G401.6 (cell line): Measurements from ENCODE around the gene EXOC3L4.

Source experiments
- FAIRE-seq: peaks from 2 replicates; lab custom pipeline; 2012; peaks lifted over from hg19 to GRCh38; lab: Jason Lieb, UNC

EXOC3L4 gene

GRCh38 chr14:103091041-103091882 is 3.3 kb upstream of the EXOC3L4 start:
- FAIRE-seq: no peak

GRCh38 chr14:103091883-103092222 is 2.7 kb upstream of the EXOC3L4 start:
- FAIRE-seq: no peak

GRCh38 chr14:103093856-103094405 is 594 bp upstream of the EXOC3L4 start:
- FAIRE-seq: no peak

- no peak for FAIRE-seq
These were observed 769 bp downstream of the EXOC3L4 start for GRCh38 chr14:103095210-103095778.

- FAIRE-seq: no peak
These were observed 1.9 kb downstream of the EXOC3L4 start for GRCh38 chr14:103096387-103096786.

- FAIRE-seq: no peak
These were observed 2.9 kb downstream of the EXOC3L4 start for GRCh38 chr14:103097244-103097993.

- FAIRE-seq: no peak
These were observed 3.8 kb downstream of the EXOC3L4 start for GRCh38 chr14:103097994-103098957.

GRCh38 chr14:103099081-103099732 is 4.7 kb downstream of the EXOC3L4 start:
- FAIRE-seq: no peak

- no peak for FAIRE-seq
These were observed 5.3 kb downstream of the EXOC3L4 start for GRCh38 chr14:103099733-103100280.

- no peak for FAIRE-seq
These were observed 6.0 kb downstream of the EXOC3L4 start for GRCh38 chr14:103100281-103101121.

- no peak for FAIRE-seq
These were observed 6.9 kb downstream of the EXOC3L4 start for GRCh38 chr14:103101257-103101962.

- no peak for FAIRE-seq
These were observed 7.6 kb downstream of the EXOC3L4 start for GRCh38 chr14:103101963-103102688.

GRCh38 chr14:103102689-103103260 is 8.2 kb downstream of the EXOC3L4 start:
- no peak for FAIRE-seq

- no peak for FAIRE-seq
These were observed 9.2 kb downstream of the EXOC3L4 start for GRCh38 chr14:103103461-103104388.

- FAIRE-seq: no peak
These were observed 9.8 kb downstream of the EXOC3L4 start for GRCh38 chr14:103104389-103104653.

- no peak for FAIRE-seq
These were observed 10.3 kb downstream of the EXOC3L4 start for GRCh38 chr14:103104654-103105452.
